GM10266 (cell line): Measurements from ENCODE around the gene DPM3.
A peak's percentile ranks its signal among the peaks of the same experiment; 100 is the strongest.
"Not testable (repeated sequence)": the region's sequence is repeated elsewhere in the genome, so short reads cannot be mapped to it uniquely, and the experiment has no call there.

Experiments
- DNase-seq: peaks from one replicate; pipeline ENCODE4 v3.0.0; 2012; ENCODE audit errors: extremely low spot score
- TF ChIP-seq, protein P1 (sequence below): IDR thresholded peaks from 2 replicates; pipeline ENCODE4 v1.5.1; 2012; ENCODE audit warnings: mild to moderate bottlenecking, low read depth; ENCODE audit not compliant: control insufficient read depth, insufficient read depth; ENCODE audit errors: missing control alignments

The DPM3 gene

DNA sequence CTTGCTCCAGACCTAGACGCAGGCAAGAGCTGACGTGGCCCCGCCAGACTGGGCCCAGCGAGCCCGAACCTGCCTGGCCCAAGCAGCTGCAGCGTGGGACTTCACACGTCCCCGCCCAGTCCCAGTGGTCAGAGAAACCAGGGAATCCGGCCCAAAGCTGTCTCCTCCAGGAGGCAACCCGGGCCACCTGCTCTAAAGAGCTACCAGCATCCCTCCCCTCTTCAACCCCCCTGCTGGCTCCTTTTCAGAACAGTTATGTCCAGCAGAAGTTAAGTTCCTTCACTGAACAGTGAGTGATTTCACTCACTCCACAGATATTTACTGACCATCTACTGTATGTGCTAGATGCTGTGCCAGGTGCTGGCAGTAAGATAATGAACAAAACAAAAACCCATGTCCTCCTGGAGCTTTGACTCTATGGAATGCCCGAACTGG lies 14.8 kb downstream of the DPM3 start:
- TF ChIP-seq, protein P1, sequence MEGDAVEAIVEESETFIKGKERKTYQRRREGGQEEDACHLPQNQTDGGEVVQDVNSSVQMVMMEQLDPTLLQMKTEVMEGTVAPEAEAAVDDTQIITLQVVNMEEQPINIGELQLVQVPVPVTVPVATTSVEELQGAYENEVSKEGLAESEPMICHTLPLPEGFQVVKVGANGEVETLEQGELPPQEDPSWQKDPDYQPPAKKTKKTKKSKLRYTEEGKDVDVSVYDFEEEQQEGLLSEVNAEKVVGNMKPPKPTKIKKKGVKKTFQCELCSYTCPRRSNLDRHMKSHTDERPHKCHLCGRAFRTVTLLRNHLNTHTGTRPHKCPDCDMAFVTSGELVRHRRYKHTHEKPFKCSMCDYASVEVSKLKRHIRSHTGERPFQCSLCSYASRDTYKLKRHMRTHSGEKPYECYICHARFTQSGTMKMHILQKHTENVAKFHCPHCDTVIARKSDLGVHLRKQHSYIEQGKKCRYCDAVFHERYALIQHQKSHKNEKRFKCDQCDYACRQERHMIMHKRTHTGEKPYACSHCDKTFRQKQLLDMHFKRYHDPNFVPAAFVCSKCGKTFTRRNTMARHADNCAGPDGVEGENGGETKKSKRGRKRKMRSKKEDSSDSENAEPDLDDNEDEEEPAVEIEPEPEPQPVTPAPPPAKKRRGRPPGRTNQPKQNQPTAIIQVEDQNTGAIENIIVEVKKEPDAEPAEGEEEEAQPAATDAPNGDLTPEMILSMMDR, result no peak
- DNase-seq, result no peak

DNA sequence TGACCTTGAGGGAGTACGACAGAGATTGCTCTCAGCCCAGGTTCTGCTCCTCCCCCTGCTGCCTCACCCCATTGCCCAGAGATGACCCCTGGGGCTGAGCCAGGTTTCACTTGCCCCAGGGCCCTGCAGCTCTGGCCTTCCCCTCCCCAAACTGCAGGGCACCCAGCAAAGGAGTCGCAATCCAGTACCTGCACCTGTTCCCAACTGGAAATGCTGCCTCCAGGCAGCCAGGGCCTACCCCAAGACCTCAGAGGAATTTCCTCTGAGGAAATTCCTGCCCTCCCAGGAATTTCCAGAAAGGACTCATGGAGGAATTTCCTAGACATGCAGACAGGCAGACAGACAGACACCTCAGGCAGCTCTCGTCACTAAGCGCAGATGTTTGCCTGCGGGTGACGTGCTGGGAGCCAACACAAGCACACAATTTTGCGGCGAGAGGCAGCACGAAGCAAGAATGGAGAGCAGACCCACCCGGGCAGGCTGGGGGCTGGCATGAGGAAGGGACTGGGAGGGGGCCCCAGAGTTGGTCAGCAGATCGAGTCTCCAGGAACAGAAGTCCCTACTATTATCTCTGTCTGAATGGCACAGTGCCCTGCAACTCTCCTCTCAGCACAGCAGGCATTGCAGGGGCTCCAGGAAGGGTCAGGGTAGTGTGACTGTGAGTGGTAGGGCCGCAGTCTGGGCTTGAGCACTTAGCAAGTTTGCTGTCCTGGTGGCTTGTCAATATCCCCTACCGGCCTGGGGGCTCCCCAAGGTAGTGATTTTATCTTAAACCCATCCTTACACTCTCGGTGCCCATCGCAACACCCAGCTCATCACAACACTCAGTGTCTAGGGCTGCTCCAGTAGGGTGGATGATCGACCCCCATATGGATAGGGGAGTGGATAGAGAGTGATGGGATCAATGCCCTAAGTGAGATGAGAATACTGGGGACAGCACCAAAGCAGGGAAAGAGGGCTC lies 15.5 kb downstream of the DPM3 start:
- TF ChIP-seq, protein P1, result no peak
- no peak for DNase-seq

DNA sequence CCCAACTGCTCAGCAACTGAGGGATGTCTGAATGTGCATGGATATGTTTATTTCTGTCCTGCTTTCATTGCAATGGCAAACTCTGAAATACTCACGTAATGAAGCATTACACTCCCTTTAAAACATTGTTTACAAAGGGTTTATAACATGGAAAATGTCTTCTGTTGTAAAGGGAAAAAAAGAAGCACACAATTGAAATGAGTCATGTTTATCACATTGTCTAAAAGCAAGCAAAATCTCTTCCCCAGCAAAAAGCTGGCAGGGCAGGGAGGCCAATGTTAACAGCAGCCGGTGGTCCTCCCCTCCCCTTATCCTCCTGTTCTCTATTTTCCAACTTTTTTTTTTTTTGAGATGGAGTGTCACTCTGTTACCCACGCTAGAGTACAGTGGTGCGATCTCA lies 16.5 kb downstream of the DPM3 start:
- DNase-seq, result no peak
- TF ChIP-seq, protein P1, result no peak

DNA sequence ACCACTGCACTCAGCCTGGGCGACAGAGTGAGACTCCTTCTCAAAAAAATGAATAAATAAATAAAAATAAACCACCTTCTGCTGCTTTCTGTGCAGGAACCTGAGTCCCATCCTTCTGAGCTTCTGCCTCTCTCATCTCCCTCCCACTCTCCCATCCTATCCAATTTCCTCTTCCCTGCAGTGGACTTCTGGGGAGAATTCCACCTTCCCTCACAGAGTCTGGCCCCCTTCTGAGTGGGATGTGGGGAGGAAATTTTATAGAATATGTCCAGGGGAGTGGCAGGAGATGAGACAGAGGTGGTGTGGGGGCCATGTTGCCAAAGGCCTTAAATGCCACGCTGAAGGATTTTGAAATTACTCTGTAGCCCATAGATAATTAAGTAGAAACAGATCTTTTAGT lies 18.0 kb downstream of the DPM3 start:
- TF ChIP-seq, protein P1, result no peak
- no peak for DNase-seq

DNA sequence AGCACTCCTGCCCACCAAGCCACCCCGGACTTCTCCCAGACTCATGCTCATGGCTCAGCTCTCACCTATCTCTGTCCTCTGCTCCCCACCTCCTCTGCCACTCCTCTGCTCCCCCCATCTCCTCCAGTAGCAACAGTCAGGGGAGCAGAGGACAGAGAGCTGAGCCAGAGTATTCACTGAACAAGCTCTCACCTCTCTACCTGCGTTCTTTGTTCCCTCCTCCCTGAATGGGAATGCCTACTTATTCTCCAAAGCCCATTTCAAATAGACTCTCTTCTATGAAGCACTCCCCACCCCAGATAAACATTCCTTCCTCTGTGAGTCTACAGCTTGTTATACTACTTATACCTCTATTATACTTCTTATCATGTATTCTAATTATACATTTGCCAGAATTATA lies 19.1 kb downstream of the DPM3 start:
- TF ChIP-seq, protein P1, result no peak
- no peak for DNase-seq

DNA sequence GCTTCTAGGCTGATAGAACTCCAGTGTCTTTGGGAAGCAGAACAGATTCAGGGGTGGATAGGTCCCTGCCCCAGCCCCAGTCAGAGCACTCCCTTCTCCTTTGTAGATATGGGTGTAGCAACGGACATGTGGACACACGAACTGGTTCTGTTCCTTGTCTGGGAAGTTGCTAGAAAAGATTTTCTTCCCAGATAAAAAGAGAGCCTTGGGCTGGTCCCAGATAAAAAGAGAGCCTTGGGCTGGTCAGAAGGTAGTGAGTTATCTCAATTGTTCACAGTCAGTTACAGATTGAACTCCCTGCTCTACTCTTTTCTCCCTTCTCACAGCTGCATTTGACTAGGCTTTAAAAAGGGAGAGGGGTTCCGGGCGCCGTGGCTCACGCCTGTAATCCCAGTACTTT lies 20.1 kb downstream of the DPM3 start:
- peak; percentile 4 for DNase-seq
- TF ChIP-seq, protein P1, result no peak

DNA sequence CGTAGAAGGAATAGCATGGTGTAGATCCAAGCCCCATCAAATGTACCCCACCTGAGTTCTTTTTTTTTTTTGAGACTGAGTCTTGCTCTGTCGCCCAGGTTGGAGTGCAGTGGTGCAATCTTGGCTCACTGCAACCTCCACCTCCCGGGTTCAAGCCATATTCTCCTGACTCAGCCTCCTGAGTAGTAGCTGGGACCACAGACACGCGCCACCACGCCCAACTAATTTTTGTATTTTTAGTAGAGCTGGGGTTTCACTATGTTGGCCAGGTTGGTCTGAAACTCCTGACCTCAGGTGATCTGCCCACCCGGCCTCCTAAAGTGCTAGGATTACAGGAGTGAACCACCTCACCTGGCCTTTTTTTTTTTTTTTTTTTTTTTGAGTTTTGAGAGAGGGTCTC lies 22.2 kb downstream of the DPM3 start:
- DNase-seq, result not testable (repeated sequence)

DNA sequence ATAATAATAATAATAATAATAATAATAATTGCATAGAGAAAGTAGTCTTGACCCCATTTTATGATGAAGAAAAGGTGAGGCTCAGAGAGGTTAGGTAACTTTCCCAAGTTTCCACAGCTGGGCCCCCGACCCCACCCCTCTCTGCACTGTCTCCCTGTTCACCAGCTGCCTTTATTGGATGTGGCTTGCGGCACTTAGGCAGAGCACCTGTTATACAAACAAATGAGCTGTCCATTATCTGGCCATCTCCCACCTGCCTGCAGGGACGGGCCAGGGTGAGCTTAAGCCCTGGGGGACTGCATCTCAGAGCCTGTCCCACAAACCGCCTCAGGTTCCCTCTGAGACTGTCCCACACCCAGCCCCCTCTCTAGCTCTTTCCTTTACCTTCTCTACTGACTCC lies 22.7 kb downstream of the DPM3 start:
- DNase-seq, result no peak
- TF ChIP-seq, protein P1, result no peak
